ENCODE results near the gene PRKAR2A. TPM values are rescaled to one million over a fixed set of nuclear protein-coding genes. Genes with fewer than 3 reads are reported as not detected.
A peak's percentile ranks its signal among the peaks of the same experiment; 100 is the strongest.
"Not testable (repeated sequence)": the region's sequence is repeated elsewhere in the genome, so short reads cannot be mapped to it uniquely, and the experiment has no call there.

PRKAR2A gene
- total RNA-seq, 6 donors from 2014 or later = 13.0 to 62.3 (median 31.4) TPM

DNA sequence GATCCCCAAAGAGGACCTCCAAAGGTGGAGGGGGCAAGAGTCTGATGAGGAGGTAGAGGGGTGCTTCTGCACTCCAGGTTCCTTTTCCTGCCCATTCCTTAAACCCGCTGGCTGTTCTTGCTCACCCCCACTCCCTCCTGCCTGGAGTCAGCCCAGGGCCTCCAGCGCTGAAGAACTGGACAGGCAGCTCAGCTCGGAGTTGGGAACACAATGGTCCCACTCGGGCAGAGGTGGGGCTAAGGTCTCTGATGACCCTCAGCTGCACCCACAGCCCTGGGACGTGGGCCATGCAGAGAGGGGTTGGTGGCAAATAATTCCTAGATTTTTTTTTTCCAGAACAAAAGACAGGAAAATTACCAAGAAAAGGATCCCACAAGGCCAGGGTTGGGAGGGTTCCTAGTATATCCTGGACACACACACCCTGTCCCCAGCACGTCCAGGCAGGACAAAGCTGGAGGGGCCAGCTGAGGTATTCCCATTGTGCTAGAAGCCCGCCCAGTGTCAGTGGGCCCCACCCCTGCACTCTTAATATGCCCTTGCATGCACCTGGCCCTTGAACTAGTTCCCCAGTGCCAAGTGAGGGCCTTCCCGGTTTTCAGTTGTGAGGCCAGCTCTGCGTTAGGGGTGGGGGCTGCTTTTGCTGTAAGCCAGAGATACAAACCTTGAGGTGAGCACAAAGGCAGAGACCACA is 108.6 kb downstream of the PRKAR2A start:
- H3K36me3 ChIP-seq = no peaks in the 10 kb centered on the region
- TF ChIP-seq, protein P1, sequence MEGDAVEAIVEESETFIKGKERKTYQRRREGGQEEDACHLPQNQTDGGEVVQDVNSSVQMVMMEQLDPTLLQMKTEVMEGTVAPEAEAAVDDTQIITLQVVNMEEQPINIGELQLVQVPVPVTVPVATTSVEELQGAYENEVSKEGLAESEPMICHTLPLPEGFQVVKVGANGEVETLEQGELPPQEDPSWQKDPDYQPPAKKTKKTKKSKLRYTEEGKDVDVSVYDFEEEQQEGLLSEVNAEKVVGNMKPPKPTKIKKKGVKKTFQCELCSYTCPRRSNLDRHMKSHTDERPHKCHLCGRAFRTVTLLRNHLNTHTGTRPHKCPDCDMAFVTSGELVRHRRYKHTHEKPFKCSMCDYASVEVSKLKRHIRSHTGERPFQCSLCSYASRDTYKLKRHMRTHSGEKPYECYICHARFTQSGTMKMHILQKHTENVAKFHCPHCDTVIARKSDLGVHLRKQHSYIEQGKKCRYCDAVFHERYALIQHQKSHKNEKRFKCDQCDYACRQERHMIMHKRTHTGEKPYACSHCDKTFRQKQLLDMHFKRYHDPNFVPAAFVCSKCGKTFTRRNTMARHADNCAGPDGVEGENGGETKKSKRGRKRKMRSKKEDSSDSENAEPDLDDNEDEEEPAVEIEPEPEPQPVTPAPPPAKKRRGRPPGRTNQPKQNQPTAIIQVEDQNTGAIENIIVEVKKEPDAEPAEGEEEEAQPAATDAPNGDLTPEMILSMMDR (IDR thresholded peaks at IDR 0.05) = no peak
- no peak for TF ChIP-seq EP300 (IDR thresholded peaks at IDR 0.05)
- TF ChIP-seq POLR2AphosphoS5 (IDR thresholded peaks at IDR 0.05) = no peak
- no peak for TF ChIP-seq POLR2A (IDR thresholded peaks at IDR 0.05)
- H3K4me1 ChIP-seq = peaks cover 16 to 47% (median 26%) of the 10 kb centered on the region in 4 donors
- ATAC-seq (ENCODE audit: low FRiP score in 2 of 2) (peak in 1 of 2 donors; percentile 35), DNase-seq (no peak)
- H3K4me3 ChIP-seq = no peak overlapping the region
- peak overlapping the region; percentile 10 to 77 (median 39) for H3K27ac ChIP-seq
- WGBS, 2 donors = 63 to 66% methylated on average over 8 to 9 of the region's 9 CpGs
- H3K27me3 ChIP-seq = no peaks in the 10 kb centered on the region
- H3K9me3 ChIP-seq = no peaks in the 10 kb centered on the region

DNA sequence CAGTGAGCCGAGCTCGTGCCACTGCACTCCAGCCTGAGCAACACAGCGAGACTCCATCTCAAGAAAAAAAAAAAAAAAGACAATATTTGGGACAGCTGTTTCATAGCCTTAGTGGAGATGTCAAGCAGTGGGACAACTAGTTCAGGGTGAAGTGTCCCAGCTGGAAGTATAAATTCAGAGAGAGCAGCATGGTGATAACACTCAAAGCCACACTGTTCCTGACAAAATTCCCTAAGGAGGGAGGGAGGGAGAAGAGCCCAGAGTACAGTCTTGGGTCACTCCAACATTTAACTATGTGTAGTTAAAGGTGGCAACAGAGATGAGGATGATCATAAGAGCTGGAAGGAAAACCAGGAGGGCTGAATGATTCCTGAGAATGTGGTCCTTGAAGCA is 109.5 kb downstream of the PRKAR2A start:
- TF ChIP-seq EP300 (IDR thresholded peaks at IDR 0.05) (peak in 2 of 4 donors; percentile 31 to 49), POLR2A (IDR thresholded peaks at IDR 0.05) (no peak), POLR2AphosphoS5 (IDR thresholded peaks at IDR 0.05) (peak; percentile 52 to 59)
- TF ChIP-seq, protein P1 (IDR thresholded peaks at IDR 0.05) = no peak
- WGBS, 2 donors = 77 to 81% methylated on average over 3 of the region's 3 CpGs
- ATAC-seq (ENCODE audit: low FRiP score in 2 of 2) (peak in 1 of 2 donors; percentile 64), DNase-seq (no peak)
- Histone ChIP-seq H3K4me3 (no peak overlapping the region), H3K27ac (peak overlapping the region in 2 of 4 donors; percentile 46 to 68), H3K36me3 (no peaks in the 10 kb centered on the region), H3K9me3 (no peaks in the 10 kb centered on the region), H3K4me1 (peaks cover 16 to 47% (median 26%) of the 10 kb centered on the region in 4 donors), H3K27me3 (no peaks in the 10 kb centered on the region)

DNA sequence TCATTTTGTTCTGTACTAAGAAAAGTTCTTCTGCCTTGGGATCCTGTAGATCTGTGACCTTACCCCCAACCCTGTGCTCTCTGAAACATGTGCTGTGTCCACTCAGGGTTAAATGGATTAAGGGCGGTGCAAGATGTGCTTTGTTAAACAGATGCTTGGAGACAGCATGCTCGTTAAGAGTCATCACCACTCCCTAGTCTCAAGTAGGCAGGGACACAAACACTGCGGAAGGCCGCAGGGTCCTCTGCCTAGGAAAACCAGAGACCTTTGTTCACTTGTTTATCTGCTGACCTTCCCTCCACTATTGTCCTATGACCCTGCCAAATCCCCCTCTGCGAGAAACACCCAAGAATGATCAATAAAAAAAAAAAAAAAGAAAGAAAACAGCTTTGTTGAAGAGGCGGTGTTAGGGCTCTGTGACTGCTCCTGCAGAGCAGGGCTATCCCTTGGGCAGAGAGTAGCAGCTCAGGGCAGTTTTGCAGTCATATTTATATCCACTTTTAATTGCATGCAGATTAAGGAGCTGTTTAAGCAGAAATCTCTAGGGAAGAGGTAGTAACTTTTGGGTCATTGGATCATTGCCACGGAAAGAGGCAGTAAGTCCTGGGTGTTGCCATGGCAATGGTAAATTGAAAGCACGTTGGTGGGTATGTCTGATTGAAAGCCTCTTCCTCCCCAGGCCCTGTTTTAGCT is 112.5 kb downstream of the PRKAR2A start:
- WGBS, 2 donors = 48 to 59% methylated on average over 8 of the region's 8 CpGs
- not testable (repeated sequence) for H3K9me3 ChIP-seq; H3K4me3 ChIP-seq; H3K27ac ChIP-seq; H3K27me3 ChIP-seq; DNase-seq; ATAC-seq (ENCODE audit: low FRiP score in 2 of 2); H3K36me3 ChIP-seq
- H3K4me1 ChIP-seq = peaks cover 14 to 36% (median 22%) of the 10 kb centered on the region in 4 donors

DNA sequence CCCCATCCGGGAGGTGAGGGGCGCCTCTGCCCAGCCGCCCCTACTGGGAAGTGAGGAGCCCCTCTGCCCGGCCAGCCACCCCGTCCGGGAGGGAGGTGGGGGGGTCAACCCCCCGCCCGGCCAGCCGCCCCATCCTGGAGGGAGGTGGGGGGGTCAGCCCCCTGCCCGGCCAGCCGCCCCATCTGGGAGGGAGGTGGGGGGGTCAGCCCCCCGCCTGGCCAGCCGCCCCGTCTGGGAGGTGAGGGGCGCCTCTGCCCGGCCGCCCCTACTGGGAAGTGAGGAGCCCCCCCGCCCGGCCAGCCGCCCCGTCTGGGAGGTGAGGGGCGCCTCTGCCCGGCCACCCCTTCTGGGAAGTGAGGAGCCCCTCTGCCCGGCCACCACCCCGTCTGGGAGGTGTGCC is 113.1 kb downstream of the PRKAR2A start:
- H3K4me1 ChIP-seq = peaks cover 7 to 29% (median 17%) of the 10 kb centered on the region in 4 donors
- WGBS, 2 donors = 85% methylated on average over 2 of the region's 25 CpGs; no CpG with 5 or more reads in 1 of the 2 donors
- not testable (repeated sequence) for H3K27me3 ChIP-seq; H3K27ac ChIP-seq; ATAC-seq (ENCODE audit: low FRiP score in 2 of 2); H3K36me3 ChIP-seq; H3K9me3 ChIP-seq; H3K4me3 ChIP-seq
- DNase-seq = peak in 1 of 2 donors; percentile 70

DNA sequence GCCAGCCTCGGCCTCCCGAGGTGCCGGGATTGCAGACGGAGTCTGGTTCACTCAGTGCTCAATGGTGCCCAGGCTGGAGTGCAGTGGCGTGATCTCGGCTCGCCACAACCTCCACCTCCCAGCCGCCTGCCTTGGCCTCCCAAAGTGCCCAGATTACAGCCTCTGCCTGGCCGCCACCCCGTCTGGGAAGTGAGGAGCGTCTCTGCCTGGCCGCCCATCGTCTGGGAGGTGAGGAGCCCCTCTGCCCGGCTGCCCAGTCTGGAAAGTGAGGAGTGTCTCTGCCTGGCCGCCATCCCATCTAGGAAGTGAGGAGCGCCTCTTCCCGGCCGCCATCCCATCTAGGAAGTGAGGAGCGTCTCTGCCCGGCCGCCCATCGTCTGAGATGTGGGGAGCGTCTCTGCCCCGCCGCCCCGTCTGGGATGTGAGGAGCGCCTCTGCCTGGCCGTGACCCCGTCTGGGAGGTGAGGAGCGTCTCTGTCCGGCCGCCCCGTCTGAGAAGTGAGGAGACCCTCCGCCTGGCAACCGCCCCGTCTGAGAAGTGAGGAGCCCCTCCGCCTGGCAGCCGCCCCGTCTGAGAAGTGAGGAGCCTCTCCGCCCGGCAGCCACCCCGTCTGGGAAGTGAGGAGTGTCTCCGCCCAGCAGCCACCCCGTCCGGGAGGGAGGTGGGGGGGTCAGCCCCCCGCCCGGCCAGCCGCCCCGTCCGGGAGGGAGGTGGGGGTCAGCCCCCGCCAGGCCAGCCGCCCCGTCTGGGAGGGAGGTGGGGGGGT is 113.7 kb downstream of the PRKAR2A start:
- 98% methylated on average over 21 of the region's 53 CpGs; no CpG with 5 or more reads in 1 of the 2 donors for WGBS, 2 donors
- not testable (repeated sequence) for H3K27ac ChIP-seq; H3K9me3 ChIP-seq; H3K36me3 ChIP-seq; ATAC-seq (ENCODE audit: low FRiP score in 2 of 2); H3K27me3 ChIP-seq; H3K4me3 ChIP-seq
- peaks cover under 1 to 23% (median 11%) of the 10 kb centered on the region in 4 donors for H3K4me1 ChIP-seq
- peak in 1 of 2 donors; percentile 54 for DNase-seq

DNA sequence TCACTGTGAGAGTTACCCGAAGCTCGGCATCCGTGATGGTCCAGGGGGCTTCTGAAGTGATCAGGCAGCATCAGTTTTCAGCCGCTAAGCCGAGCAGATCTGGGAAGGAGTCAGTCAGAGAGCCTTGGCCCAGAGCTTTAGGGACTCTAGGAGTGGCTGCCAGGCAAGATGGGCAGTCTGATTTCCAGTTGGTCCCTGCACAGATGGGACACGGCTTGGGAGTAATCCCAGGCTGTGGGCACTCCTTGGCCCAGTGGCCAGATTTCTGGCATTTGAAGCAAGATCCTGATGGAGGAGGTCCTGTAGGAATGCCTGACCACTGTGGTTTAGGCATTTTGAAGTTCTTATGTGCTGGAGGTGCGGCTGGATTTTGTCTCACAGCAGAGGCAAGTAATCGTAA is 120.2 kb downstream of the PRKAR2A start:
- Histone ChIP-seq H3K4me1 (no peaks in the 10 kb centered on the region), H3K27ac (no peak overlapping the region), H3K36me3 (no peaks in the 10 kb centered on the region), H3K9me3 (no peaks in the 10 kb centered on the region), H3K27me3 (no peaks in the 10 kb centered on the region), H3K4me3 (no peak overlapping the region)
- ATAC-seq (ENCODE audit: low FRiP score in 2 of 2) (no peak), DNase-seq (no peak)
- TF ChIP-seq POLR2A (IDR thresholded peaks at IDR 0.05) (no peak), EP300 (IDR thresholded peaks at IDR 0.05) (no peak), POLR2AphosphoS5 (IDR thresholded peaks at IDR 0.05) (no peak)
- TF ChIP-seq, protein P1 (IDR thresholded peaks at IDR 0.05) = no peak
- WGBS, 2 donors = 92 to 95% methylated on average over 5 to 8 of the region's 8 CpGs

DNA sequence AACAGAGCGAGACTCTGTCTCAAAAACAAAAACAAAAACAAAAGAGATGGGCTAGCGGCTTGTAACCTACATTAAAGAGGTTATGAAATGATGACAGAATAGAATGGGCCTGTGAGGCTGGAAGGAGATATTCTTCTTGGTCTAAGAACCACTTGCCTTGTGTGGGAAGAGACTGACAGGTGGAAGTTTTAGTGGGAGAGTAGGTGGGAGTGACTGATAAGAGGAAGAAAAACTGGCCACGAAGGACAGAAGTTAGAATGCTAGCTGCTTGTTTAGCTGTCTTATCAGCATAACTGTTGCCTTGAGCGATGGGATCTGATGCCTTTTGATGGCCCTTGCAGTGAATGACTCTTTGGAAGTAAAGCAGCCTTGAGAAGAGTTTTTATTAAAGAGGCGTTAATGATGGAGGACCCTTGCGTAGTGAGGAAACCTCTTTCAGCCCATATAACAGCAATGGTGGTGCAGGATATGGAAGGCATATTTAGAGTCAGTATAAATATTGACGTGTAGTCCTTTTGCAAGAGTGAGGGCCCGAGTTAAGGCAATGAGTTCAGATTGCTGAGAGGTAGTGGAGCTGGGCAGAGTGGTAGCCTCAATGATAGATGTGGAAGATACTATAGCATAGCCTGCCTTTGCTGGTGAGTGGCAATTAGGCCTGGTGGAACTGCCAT is 122.4 kb downstream of the PRKAR2A start:
- not testable (repeated sequence) for H3K4me3 ChIP-seq; DNase-seq; H3K4me1 ChIP-seq; H3K36me3 ChIP-seq; H3K27me3 ChIP-seq; H3K9me3 ChIP-seq; H3K27ac ChIP-seq; ATAC-seq (ENCODE audit: low FRiP score in 2 of 2)
- 88 to 90% methylated on average over 8 of the region's 8 CpGs for WGBS, 2 donors

Data from upper lobe of left lung (tissue), 6 donors.